Measurements from ENCODE around the gene BFSP1.

BFSP1 gene

DNA sequence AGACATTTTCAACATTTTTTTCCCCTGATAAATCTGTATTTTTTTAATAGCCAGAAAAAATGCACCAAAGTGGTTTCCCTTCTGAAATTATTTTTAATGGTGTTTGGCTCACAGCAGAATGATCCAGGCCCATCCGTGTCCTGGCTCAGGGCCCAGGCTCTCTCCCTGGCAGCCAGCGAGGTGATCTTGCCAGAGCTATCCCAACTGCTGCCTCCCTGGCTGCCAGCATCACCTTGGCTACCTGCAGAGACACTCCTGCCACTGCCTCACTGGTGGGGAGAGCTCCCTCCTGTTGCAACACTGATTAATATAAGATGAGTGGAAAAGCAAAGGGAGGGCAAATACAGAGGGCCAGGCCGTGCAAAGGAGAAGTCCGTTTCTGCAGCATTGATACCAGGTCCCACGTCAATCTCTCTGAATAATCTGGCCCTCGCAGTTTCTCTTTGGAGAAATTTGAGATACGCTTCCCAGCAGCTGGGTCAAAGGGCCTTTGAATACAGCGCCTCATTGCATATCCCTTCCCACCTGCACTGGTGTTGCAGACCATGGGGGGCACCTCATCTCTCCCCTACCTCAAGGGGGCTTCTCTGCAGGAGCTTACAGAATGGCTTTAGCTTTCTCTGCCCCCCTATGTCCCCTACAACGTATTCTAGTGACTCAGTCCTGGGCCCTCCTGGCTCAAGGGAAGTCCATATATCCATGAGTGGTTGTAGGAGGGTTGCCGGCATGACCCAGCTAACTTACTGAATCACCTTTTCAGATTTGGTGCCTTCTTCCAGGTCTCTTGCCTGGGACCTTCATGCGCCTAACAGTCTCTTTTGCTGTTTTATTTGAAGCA is 25.9 kb upstream of the BFSP1 start:
- Histone ChIP-seq H3K9me3 (ENCODE audit: insufficient read depth, low read depth, low read length) (no peaks in the 10 kb centered on the region), H3K9ac (ENCODE audit: low read depth, low read length) (0 out of 2 replicates have a peak overlapping the region, but pooled peaks have one; percentile 21), H3K27me3 (ENCODE audit: insufficient read depth, low read length) (no peaks in the 10 kb centered on the region), H3K27ac (ENCODE audit: low read depth, low read length) (peak overlapping the region; percentile 38; the same call in 1 of the 2 replicates), H3K4me3 (ENCODE audit: low read length) (no peak overlapping the region; the same call in 1 of the 2 replicates), H3K36me3 (ENCODE audit: insufficient read depth, low read length) (no peaks in the 10 kb centered on the region), H3K4me1 (ENCODE audit: insufficient read depth, low read length) (peaks cover 27% of the 10 kb centered on the region)
- 64% methylated on average over 11 of the region's 11 CpGs for WGBS

DNA sequence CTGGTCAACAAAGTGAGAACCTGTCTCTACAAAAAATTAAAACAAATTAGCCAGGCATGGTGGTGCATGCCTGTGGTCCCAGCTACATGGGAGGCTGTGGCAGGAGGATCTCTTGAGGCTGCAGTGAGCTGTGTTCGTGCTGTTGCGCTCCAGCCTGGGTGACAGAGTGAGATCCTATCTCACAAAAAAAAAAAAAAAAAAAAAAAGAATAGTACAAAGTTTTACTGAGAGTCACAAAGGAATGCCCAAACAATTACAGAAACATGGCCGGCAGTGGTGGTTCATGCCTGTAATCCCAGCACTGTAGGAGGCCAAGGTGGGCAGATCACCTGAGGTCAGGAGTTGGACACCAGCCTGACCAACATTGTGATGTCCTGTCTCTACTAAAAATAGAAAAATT is 23.9 kb upstream of the BFSP1 start:
- H3K27ac ChIP-seq (ENCODE audit: low read depth, low read length), result no peak overlapping the region
- no peaks in the 10 kb centered on the region for H3K27me3 ChIP-seq (ENCODE audit: insufficient read depth, low read length)
- no peaks in the 10 kb centered on the region for H3K9me3 ChIP-seq (ENCODE audit: insufficient read depth, low read depth, low read length)
- H3K36me3 ChIP-seq (ENCODE audit: insufficient read depth, low read length), result no peaks in the 10 kb centered on the region
- peaks cover 27% of the 10 kb centered on the region for H3K4me1 ChIP-seq (ENCODE audit: insufficient read depth, low read length)
- no peak overlapping the region for H3K4me3 ChIP-seq (ENCODE audit: low read length)
- no peak overlapping the region for H3K9ac ChIP-seq (ENCODE audit: low read depth, low read length)
- WGBS, result 99% methylated on average over 2 of the region's 3 CpGs

DNA sequence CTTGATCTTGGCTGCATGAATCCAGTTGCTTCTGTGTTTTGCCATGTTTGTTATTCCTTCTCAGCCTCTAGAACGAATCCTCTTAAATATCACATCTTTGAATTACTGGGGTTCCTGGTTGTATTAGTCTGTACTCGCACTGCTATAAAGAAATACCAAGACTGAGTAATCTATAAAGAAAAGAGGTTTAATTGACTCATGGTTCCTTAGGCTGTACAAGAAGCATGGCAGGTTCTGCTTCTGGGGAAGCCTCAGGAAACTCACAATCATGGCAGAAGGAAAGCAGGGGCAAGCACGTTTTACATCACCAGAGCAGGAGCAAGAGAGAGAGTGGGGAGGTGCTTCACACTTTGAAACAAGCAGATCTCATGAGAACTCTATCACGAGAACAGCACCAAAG is 18.0 kb upstream of the BFSP1 start:
- 88% methylated on average over 4 of the region's 4 CpGs for WGBS
- H3K27ac ChIP-seq (ENCODE audit: low read depth, low read length), result no peak overlapping the region

DNA sequence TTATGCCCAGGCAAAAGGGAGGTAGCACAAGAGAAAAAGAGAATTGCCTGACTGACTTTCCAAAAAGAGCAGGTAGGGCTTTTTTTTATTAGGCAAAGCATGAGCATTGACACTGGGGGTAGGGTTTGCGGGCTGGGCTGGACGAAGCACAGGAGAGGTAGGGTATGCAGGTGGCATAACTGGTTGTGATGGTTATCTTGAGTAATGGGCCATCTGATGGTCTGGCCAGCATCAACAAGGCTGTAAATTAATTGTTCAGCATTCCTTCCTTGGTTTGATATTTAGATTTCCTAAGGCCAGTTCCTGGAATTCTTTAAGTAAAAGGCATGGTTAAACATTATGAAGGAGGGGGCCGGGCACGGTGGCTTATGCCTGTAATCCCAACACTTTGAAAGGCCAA is 13.9 kb upstream of the BFSP1 start:
- Histone ChIP-seq H3K9ac (ENCODE audit: low read depth, low read length) (no peak overlapping the region), H3K27me3 (ENCODE audit: insufficient read depth, low read length) (no peaks in the 10 kb centered on the region), H3K27ac (ENCODE audit: low read depth, low read length) (no peak overlapping the region), H3K36me3 (ENCODE audit: insufficient read depth, low read length) (no peaks in the 10 kb centered on the region), H3K9me3 (ENCODE audit: insufficient read depth, low read depth, low read length) (no peaks in the 10 kb centered on the region), H3K4me3 (ENCODE audit: low read length) (no peak overlapping the region), H3K4me1 (ENCODE audit: insufficient read depth, low read length) (no peaks in the 10 kb centered on the region)
- WGBS, result 92% methylated on average over 4 of the region's 4 CpGs

More for the DNA sequence above, 18.0 kb upstream of the BFSP1 start:
- no peaks in the 10 kb centered on the region for H3K27me3 ChIP-seq (ENCODE audit: insufficient read depth, low read length)
- no peaks in the 10 kb centered on the region for H3K36me3 ChIP-seq (ENCODE audit: insufficient read depth, low read length)
- H3K4me1 ChIP-seq (ENCODE audit: insufficient read depth, low read length), result no peaks in the 10 kb centered on the region
- H3K9ac ChIP-seq (ENCODE audit: low read depth, low read length), result no peak overlapping the region
- H3K9me3 ChIP-seq (ENCODE audit: insufficient read depth, low read depth, low read length), result no peaks in the 10 kb centered on the region
- H3K4me3 ChIP-seq (ENCODE audit: low read length), result no peak overlapping the region

DNA sequence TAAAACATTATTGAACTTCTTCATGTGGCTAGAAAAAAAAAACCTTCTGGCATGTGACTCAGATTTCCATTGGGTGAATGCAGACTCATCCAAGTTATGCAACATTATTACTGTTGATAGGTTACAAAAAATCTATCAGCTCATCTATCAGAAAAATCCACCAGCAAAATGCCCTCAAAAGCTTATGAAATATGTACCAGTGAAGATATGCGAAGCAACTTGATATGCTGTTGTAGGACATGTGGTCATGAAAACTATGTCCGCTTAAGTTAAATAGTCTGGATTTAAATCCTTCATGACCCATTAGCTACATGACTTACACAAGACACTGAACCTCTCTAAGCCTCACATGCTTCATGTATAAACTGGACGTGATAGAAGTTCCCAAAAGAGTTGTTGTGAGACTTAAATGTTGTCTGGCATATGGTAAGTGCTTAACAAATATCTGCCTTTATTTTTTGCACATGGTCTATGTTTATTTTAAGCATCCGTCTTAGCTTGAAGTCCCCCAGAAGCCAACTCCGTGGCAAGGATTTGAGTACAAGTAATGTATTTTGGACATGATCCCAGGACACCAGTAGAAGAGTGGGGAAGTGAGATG is 12.5 kb upstream of the BFSP1 start:
- no peak overlapping the region for H3K27ac ChIP-seq (ENCODE audit: low read depth, low read length)
- no peak overlapping the region for H3K4me3 ChIP-seq (ENCODE audit: low read length)
- H3K4me1 ChIP-seq (ENCODE audit: insufficient read depth, low read length), result no peaks in the 10 kb centered on the region
- WGBS, result 91% methylated on average over 5 of the region's 5 CpGs
- no peak overlapping the region for H3K9ac ChIP-seq (ENCODE audit: low read depth, low read length)
- no peaks in the 10 kb centered on the region for H3K27me3 ChIP-seq (ENCODE audit: insufficient read depth, low read length)
- H3K36me3 ChIP-seq (ENCODE audit: insufficient read depth, low read length), result no peaks in the 10 kb centered on the region
- no peaks in the 10 kb centered on the region for H3K9me3 ChIP-seq (ENCODE audit: insufficient read depth, low read depth, low read length)

DNA sequence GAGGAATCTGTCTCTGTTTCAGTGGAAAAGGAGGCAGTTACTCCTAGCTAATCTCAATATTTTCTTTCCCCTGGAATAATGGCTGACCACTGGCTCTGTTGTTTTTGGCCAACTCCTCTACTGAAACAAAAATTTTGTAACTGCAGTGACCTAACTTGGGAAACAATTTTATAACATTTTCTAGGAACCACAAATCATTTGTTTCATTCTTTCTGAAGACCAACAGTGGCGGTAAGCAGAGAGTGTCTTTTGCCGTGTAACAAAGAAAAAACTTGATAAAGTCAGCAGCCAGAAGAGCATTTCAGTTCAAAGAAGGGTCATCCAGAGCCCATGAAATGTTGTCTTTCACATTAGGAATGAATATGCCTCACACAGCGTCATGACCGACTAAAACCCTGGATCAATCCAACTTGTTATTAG is 11.8 kb upstream of the BFSP1 start:
- H3K9ac ChIP-seq (ENCODE audit: low read depth, low read length), result no peak overlapping the region
- no peaks in the 10 kb centered on the region for H3K9me3 ChIP-seq (ENCODE audit: insufficient read depth, low read depth, low read length)
- H3K27ac ChIP-seq (ENCODE audit: low read depth, low read length), result no peak overlapping the region
- no peaks in the 10 kb centered on the region for H3K36me3 ChIP-seq (ENCODE audit: insufficient read depth, low read length)
- no peaks in the 10 kb centered on the region for H3K4me1 ChIP-seq (ENCODE audit: insufficient read depth, low read length)
- WGBS, result 98% methylated on average over 4 of the region's 4 CpGs
- no peaks in the 10 kb centered on the region for H3K27me3 ChIP-seq (ENCODE audit: insufficient read depth, low read length)
- no peak overlapping the region for H3K4me3 ChIP-seq (ENCODE audit: low read length)

DNA sequence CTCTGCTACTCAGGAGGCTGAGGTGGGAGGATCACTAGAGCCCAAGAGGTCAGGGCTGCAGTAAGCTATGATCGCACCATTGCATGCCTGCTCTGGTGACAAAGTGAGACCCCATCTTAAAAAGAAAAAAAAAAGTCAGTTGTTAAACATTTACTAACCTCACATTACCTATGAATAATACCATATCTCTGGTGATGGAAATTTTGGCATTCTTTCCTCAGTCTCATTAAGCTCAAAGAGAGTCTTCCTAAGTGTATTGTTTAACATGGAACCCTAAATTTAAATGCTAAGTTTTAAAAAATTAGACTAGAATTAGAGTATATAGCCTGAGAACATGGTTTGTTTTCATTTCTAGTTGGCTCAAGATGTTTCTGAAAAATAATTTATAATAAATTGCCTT is 11.3 kb upstream of the BFSP1 start:
- Histone ChIP-seq H3K4me1 (ENCODE audit: insufficient read depth, low read length) (no peaks in the 10 kb centered on the region), H3K36me3 (ENCODE audit: insufficient read depth, low read length) (no peaks in the 10 kb centered on the region), H3K27me3 (ENCODE audit: insufficient read depth, low read length) (no peaks in the 10 kb centered on the region), H3K27ac (ENCODE audit: low read depth, low read length) (no peak overlapping the region), H3K4me3 (ENCODE audit: low read length) (no peak overlapping the region), H3K9me3 (ENCODE audit: insufficient read depth, low read depth, low read length) (no peaks in the 10 kb centered on the region), H3K9ac (ENCODE audit: low read depth, low read length) (no peak overlapping the region)
- 100% methylated on average over 1 of the region's 1 CpG for WGBS

DNA sequence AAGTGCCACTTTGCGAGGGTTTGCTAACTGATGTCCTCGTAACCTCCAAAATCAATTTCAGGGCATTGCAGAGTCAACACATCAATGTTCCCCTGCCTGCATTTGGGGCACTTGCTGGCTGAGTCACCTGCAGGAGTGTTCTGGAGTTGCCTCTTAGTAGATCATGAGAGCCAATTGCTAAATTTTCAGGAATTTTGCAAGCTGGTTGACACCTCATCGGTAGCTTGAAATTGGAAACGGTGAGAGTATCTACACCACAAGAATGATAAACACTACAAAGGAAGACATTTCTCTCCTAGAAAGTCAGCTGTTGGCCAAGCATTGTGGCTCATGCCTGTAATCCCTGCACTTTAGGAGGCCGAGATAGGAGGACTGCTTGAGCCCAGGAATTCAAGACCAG is 10.8 kb upstream of the BFSP1 start:
- WGBS, result 91% methylated on average over 5 of the region's 5 CpGs
- H3K27me3 ChIP-seq (ENCODE audit: insufficient read depth, low read length), result no peaks in the 10 kb centered on the region
- H3K9ac ChIP-seq (ENCODE audit: low read depth, low read length), result no peak overlapping the region
- no peaks in the 10 kb centered on the region for H3K36me3 ChIP-seq (ENCODE audit: insufficient read depth, low read length)
- H3K9me3 ChIP-seq (ENCODE audit: insufficient read depth, low read depth, low read length), result no peaks in the 10 kb centered on the region
- no peak overlapping the region for H3K27ac ChIP-seq (ENCODE audit: low read depth, low read length)
- 0 out of 2 replicates have a peak, but pooled peaks cover 2% of the 10 kb centered on the region for H3K4me1 ChIP-seq (ENCODE audit: insufficient read depth, low read length)
- H3K4me3 ChIP-seq (ENCODE audit: low read length), result no peak overlapping the region

DNA sequence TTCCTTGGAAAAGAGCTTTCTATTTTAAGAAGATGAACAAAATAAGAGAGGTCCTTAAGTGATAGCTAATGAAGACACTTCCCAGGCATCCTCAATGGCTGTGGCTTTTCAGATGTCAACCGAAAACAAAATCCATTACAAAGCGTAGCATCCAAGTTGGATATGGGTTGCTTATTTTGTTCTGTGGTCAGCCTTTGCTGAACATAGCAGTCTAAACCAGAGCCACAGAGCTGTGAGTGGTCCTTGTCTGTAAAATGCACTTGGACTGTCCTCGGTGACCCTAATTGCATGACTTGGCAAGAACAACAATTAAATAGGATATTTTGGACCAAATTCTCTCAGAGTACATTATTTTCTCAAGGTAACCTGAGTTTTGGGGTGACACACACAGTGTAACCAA is 10.4 kb upstream of the BFSP1 start:
- Histone ChIP-seq H3K9ac (ENCODE audit: low read depth, low read length) (no peak overlapping the region), H3K9me3 (ENCODE audit: insufficient read depth, low read depth, low read length) (no peaks in the 10 kb centered on the region), H3K36me3 (ENCODE audit: insufficient read depth, low read length) (no peaks in the 10 kb centered on the region), H3K27ac (ENCODE audit: low read depth, low read length) (no peak overlapping the region), H3K4me1 (ENCODE audit: insufficient read depth, low read length) (0 out of 2 replicates have a peak, but pooled peaks cover 2% of the 10 kb centered on the region), H3K27me3 (ENCODE audit: insufficient read depth, low read length) (no peaks in the 10 kb centered on the region), H3K4me3 (ENCODE audit: low read length) (no peak overlapping the region)
- 93% methylated on average over 3 of the region's 3 CpGs for WGBS

DNA sequence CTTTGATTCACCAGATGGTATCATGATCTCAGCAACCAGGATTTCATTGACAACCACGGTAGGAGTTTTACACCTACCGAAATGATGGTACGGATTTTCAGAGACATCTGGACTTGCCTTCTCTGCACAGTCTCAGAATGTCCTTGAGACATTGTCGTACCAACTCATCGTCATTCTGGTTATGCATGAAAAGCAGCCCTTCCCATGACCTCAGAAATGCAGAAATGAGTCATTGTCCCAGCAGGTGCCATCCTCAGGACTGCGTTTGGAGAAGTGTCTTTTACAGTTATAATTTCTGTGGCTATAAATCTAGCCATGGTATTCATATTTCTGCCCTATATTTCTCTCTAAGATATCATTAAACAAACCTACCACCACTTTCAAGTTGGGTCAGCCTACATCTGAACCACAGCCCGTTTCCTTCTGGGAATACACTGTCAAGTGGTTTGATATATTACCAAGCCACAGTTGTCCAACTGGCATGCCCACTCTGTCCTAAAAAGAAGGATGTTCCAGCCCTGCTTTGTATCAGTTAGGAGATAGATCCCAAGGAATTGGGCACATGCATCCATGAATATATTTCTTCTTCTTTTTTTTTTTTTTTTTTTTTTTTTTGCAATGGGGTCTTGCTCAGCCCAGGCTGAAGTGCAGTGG is 7.5 kb upstream of the BFSP1 start:
- Histone ChIP-seq H3K9me3 (ENCODE audit: insufficient read depth, low read depth, low read length) (no peaks in the 10 kb centered on the region), H3K27ac (ENCODE audit: low read depth, low read length) (no peak overlapping the region), H3K27me3 (ENCODE audit: insufficient read depth, low read length) (no peaks in the 10 kb centered on the region), H3K36me3 (ENCODE audit: insufficient read depth, low read length) (no peaks in the 10 kb centered on the region), H3K4me1 (ENCODE audit: insufficient read depth, low read length) (peaks cover 11% of the 10 kb centered on the region), H3K4me3 (ENCODE audit: low read length) (no peak overlapping the region), H3K9ac (ENCODE audit: low read depth, low read length) (no peak overlapping the region)
- WGBS, result 87% methylated on average over 7 of the region's 7 CpGs

DNA sequence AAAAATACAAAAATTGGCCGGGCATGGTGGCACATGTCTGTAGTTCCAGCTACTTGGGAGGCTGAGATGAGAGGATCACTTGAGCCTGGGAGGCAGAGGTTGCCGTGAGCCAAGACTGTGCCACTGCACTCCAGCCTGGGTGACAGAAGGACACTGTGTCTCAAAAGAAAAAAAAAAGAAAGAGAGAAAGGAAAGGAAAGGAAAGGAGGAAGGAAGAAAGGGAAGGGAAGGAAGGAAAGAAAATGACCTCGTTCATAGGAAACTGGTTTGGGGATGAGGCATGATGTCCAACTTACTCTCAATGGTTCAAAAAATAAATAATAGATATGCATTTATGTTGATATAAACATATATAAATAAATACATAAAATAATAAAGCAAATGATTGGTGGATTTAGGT is 6.8 kb upstream of the BFSP1 start:
- no peaks in the 10 kb centered on the region for H3K27me3 ChIP-seq (ENCODE audit: insufficient read depth, low read length)
- H3K27ac ChIP-seq (ENCODE audit: low read depth, low read length), result no peak overlapping the region
- no peak overlapping the region for H3K4me3 ChIP-seq (ENCODE audit: low read length)
- H3K36me3 ChIP-seq (ENCODE audit: insufficient read depth, low read length), result no peaks in the 10 kb centered on the region
- H3K9ac ChIP-seq (ENCODE audit: low read depth, low read length), result no peak overlapping the region
- 89% methylated on average over 3 of the region's 3 CpGs for WGBS
- H3K9me3 ChIP-seq (ENCODE audit: insufficient read depth, low read depth, low read length), result no peaks in the 10 kb centered on the region
- H3K4me1 ChIP-seq (ENCODE audit: insufficient read depth, low read length), result peaks cover 13% of the 10 kb centered on the region
